ENCODE measurements around the gene CC2D1B.
A peak's percentile ranks its signal among the peaks of the same experiment; 100 is the strongest.

Gene CC2D1B

DNA sequence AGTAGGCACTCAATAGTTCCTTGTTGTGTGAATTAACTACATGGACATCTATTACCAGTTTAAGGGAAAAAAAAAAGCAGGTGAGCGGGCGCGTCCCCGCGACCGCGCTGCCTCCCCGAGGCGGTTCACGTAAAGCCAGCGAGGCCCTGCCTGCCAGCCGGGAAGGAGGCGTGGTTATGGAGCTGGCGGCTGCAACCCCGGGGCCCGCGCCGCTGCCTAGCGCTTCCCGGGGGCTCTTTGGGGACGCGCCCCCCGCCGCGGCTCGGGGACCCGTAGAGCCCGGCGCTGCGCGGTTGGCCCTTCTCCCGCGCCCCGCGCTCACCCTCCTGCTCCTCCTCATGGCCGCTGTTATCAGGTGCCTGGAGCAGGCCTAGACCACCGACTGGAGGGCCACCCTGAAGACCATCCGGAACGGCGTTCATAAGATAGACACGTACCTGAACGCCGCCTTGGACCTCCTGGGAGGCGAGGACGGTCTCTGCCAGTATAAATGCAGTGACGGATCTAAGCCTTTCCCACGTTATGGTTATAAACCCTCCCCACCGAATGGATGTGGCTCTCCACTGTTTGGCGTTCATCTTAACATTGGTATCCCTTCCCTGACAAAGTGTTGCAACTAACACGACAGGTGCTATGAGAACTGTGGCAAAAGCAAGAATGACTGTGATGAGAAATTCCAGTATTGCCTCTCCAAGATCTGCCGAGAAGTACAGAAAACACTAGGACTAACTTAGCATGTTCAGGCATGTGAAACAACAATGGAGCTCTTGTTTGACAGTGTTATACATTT lies 2.6 kb upstream of the CC2D1B start:
- Histone ChIP-seq H3K4me1 (ENCODE audit: control insufficient read depth, low read length) (peaks cover 21% of the 10 kb centered on the region), H4K20me1 (ENCODE audit: control insufficient read depth, insufficient read depth, low read depth, low read length) (no peaks in the 10 kb centered on the region), H3K4me2 (ENCODE audit: low read length) (peak overlapping the region; percentile 40), H3K9me2 (replicated peaks; ENCODE audit: control insufficient read depth, low read length) (no peaks in the 10 kb centered on the region), H3K27ac (ENCODE audit: low read depth, low read length) (no peak overlapping the region), H3K79me2 (ENCODE audit: control insufficient read depth, low read length) (peaks cover 21% of the 10 kb centered on the region), H3F3A (ENCODE audit: control insufficient read depth, insufficient read depth) (peaks cover 17% of the 10 kb centered on the region), H3K36me3 (ENCODE audit: control insufficient read depth, low read length) (peaks cover 28% of the 10 kb centered on the region), H3K27me3 (ENCODE audit: control insufficient read depth, low read length) (no peaks in the 10 kb centered on the region), H3K9me3 (ENCODE audit: control insufficient read depth, insufficient read depth, low read length) (no peaks in the 10 kb centered on the region), H3K4me3 (ENCODE audit: low read length) (peak overlapping the region; percentile 13; the same call in 1 of the 2 replicates)
- TF ChIP-seq EZH2phosphoT487 (IDR thresholded peaks at IDR 0.05; ENCODE audit: borderline replicate concordance, low read length) (no peak), CTCF (IDR thresholded peaks at IDR 0.05; ENCODE audit: low read depth, low read length, poor library complexity, severe bottlenecking) (no peak)

DNA sequence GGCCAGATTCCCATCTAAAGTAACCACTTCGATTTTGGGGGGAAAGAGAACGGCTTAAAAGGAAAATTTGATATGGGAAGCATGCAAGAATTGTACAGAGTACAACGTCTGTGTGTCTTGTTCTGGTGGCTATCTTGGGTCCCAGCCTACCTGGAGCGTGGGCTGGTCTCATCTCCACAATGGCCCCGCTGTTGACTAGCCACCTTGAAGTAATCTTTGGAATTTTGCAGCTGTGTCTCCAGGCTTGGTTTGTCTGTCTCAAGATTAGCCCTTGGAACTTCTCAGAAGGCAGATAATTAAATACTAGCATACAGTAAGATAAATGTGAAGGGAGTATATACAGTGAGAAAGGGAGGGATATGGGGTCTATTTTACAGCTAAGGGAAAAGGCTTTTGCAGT lies 1.3 kb upstream of the CC2D1B start:
- Histone ChIP-seq H3K79me2 (ENCODE audit: control insufficient read depth, low read length) (peaks cover 21% of the 10 kb centered on the region), H3F3A (ENCODE audit: control insufficient read depth, insufficient read depth) (peaks cover 17% of the 10 kb centered on the region), H3K4me1 (ENCODE audit: control insufficient read depth, low read length) (peaks cover 21% of the 10 kb centered on the region), H3K9me2 (replicated peaks; ENCODE audit: control insufficient read depth, low read length) (no peaks in the 10 kb centered on the region), H3K4me2 (ENCODE audit: low read length) (no peak overlapping the region), H3K27ac (ENCODE audit: low read depth, low read length) (no peak overlapping the region), H3K4me3 (ENCODE audit: low read length) (no peak overlapping the region), H3K27me3 (ENCODE audit: control insufficient read depth, low read length) (no peaks in the 10 kb centered on the region), H3K36me3 (ENCODE audit: control insufficient read depth, low read length) (peaks cover 22% of the 10 kb centered on the region), H4K20me1 (ENCODE audit: control insufficient read depth, insufficient read depth, low read depth, low read length) (no peaks in the 10 kb centered on the region), H3K9me3 (ENCODE audit: control insufficient read depth, insufficient read depth, low read length) (no peaks in the 10 kb centered on the region)
- TF ChIP-seq EZH2phosphoT487 (IDR thresholded peaks at IDR 0.05; ENCODE audit: borderline replicate concordance, low read length), result no peak
- TF ChIP-seq CTCF (IDR thresholded peaks at IDR 0.05; ENCODE audit: low read depth, low read length, poor library complexity, severe bottlenecking), result no peak

DNA sequence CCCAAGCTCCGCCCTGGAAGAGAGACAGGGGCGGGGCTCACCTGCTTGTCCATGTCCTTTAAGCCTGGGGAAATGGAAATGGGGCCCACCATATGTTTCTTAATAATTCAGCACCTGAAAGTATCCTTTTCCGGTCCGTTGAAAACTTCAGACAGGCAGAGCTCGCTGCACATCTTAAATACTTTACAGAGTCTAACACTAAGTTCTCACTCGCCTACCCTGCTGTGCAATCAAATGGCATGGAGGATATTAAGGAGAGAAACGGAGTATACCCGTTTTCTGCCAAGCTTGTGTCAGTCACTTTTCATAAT lies 467 bp upstream of the CC2D1B start:
- H3K79me2 ChIP-seq (ENCODE audit: control insufficient read depth, low read length), result peaks cover 21% of the 10 kb centered on the region
- H4K20me1 ChIP-seq (ENCODE audit: control insufficient read depth, insufficient read depth, low read depth, low read length), result no peaks in the 10 kb centered on the region
- H3F3A ChIP-seq (ENCODE audit: control insufficient read depth, insufficient read depth), result peaks cover 15% of the 10 kb centered on the region
- no peak overlapping the region; the same call in 1 of the 2 replicates for H3K27ac ChIP-seq (ENCODE audit: low read depth, low read length)
- no peaks in the 10 kb centered on the region for H3K27me3 ChIP-seq (ENCODE audit: control insufficient read depth, low read length)
- TF ChIP-seq CTCF (IDR thresholded peaks at IDR 0.05; ENCODE audit: low read depth, low read length, poor library complexity, severe bottlenecking) (no peak), EZH2phosphoT487 (IDR thresholded peaks at IDR 0.05; ENCODE audit: borderline replicate concordance, low read length) (no peak)
- peaks cover 21% of the 10 kb centered on the region for H3K4me1 ChIP-seq (ENCODE audit: control insufficient read depth, low read length)
- no peaks in the 10 kb centered on the region for H3K9me2 ChIP-seq (replicated peaks; ENCODE audit: control insufficient read depth, low read length)
- no peaks in the 10 kb centered on the region for H3K9me3 ChIP-seq (ENCODE audit: control insufficient read depth, insufficient read depth, low read length)
- H3K36me3 ChIP-seq (ENCODE audit: control insufficient read depth, low read length), result peaks cover 26% of the 10 kb centered on the region
- peak overlapping the region; percentile 47 for H3K4me2 ChIP-seq (ENCODE audit: low read length)
- H3K4me3 ChIP-seq (ENCODE audit: low read length), result peak overlapping the region; percentile 82

Data from DOHH2 (cell line).